OCI-LY1 (cell line): ENCODE measurements around the gene PRR5L.

Source experiments
- CTCF ChIP-seq: fragments of 200-600 bp; sonication (generic), shearing (Covaris generic); IDR thresholded peaks from 2 replicates; pipeline ENCODE4 v1.5.1; 2017; ENCODE audit warnings: mild to moderate bottlenecking, antibody characterized with exemption, low read length, moderate library complexity, mixed read lengths
- EZH2 ChIP-seq: fragments of 200-600 bp; sonication (generic), shearing (Covaris generic); IDR thresholded peaks from 2 replicates; pipeline ENCODE4 v1.8.0; 2017; ENCODE audit warnings: borderline replicate concordance, mixed run types, mild to moderate bottlenecking, antibody characterized with exemption, low read length, moderate library complexity, mixed read lengths

DNA sequence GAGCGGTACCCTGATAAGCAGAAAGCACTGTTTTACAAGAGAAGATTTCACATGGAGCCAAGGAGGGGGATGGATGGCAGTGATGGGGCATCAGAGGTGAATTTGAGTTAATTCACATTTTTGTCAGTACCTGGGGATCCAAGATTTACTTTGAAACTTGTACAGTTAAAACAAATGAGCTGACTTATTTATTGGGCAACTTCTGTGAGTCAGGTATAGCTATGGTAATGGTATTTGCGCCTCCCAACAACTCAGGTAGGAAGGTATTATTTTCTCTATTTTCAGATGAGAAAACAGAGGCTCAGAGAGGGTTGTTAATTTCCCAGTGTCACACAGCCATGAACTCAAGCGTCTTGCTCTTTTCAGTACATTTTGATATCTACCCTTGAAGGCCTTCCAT, 83.6 kb downstream of the PRR5L start:
- TF ChIP-seq CTCF (no peak), EZH2 (no peak)
